Motor neuron (in vitro differentiated cells): ENCODE results near the gene IL20RA. TPM values are rescaled to one million over a fixed set of nuclear protein-coding genes. Genes with fewer than 3 reads are reported as not detected.
"Not testable (repeated sequence)": the region's sequence is repeated elsewhere in the genome, so short reads cannot be mapped to it uniquely, and the experiment has no call there.

Experiments
- ATAC-seq, 8 experiments: fragments of 200-7000 bp; cut with Tn5 transposase; replicated peaks in 6 of 8; 2 replicates each; pipeline ENCODE4 v1.8.0; 2021; ENCODE audit warnings: mild to moderate bottlenecking in 8 of 8, moderate library complexity in 8 of 8
- H3K27ac ChIP-seq, 2 donors: fragments of 250-450 bp; sonication (Bioruptor Pico); 2 replicates each; pipeline ENCODE4 v1.9.0; 2021; ENCODE audit warnings: antibody characterized with exemption in 2 of 2, mild to moderate bottlenecking in 2 of 2, moderate library complexity in 1 of 2
- H3K4me1 ChIP-seq, 2 donors: fragments of 250-450 bp; sonication (Bioruptor Pico); replicated peaks in 1 of 2; 2 replicates each; pipeline ENCODE4 v1.6.1; 2021; ENCODE audit warnings: antibody characterized with exemption in 2 of 2, mild to moderate bottlenecking in 2 of 2, moderate library complexity in 1 of 2
- H3K4me3 ChIP-seq, 5 donors: fragments of 250-450 bp; sonication (Bioruptor Pico); 2 replicates each; pipeline ENCODE4 v1.9.0; 2021; ENCODE audit warnings: antibody characterized with exemption in 5 of 5, mild to moderate bottlenecking in 5 of 5, moderate library complexity in 4 of 5
- WGBS, 10 experiments: fragments of 450-650 bp; shearing (Covaris generic); methylation state at CpG; one replicate each; pipeline ENCODE4 v1.0.0; 2022; 5-methylcytosine and 5-hydroxymethylcytosine counted together
- in situ Hi-C, 9 experiments: fragments of 400-800 bp; cut with MboI; loops; one replicate each; pipeline ENCODE4 v1.15.0; 2021; ENCODE audit warnings: low sequenced_read_pairs in 9 of 9, low pct_unique_long_range_greater_than_20kb in 2 of 9; ENCODE audit not compliant: unreplicated experiment in 9 of 9
- total RNA-seq, 8 experiments: library from RNA; unstranded; fragments of 300-600 nt; gene quantifications; 2 replicates each; pipeline versions ENCODE4 v1.2.3 to v1.2.4, GENCODE V29; 2022

IL20RA gene
- total RNA-seq, 8 experiments from 2014 or later = 0.09 to 3.5 (median 0.17) TPM; not detected in 3

GRCh38 chr6:137076277-137077068 lies 31.7 kb upstream of the IL20RA start:
- ATAC-seq = peak; percentile 64 to 100 (median 88)
- Histone ChIP-seq H3K27ac (no peak overlapping the region), H3K4me3 (no peak overlapping the region), H3K4me1 (no peaks in the 10 kb centered on the region)
- in situ Hi-C loops = loop anchor here in 3 of 9 experiments (25.0 kb wide), 2 partner anchors 186 to 561 kb away; no protein-coding TSS in a partner anchor
- WGBS, 10 experiments = 20 to 100% (median 69%) methylated on average over 1 to 4 of the region's 4 CpGs; no CpG with 5 or more reads in 4 of the 10 experiments

- H3K27ac ChIP-seq, H3K4me1 ChIP-seq, H3K4me3 ChIP-seq, ATAC-seq: not testable (repeated sequence)
- in situ Hi-C loops = loop anchor here in 3 of 9 experiments (25.0 kb wide), 2 partner anchors 187 to 562 kb away; no protein-coding TSS in a partner anchor
- WGBS, 10 experiments = 0 to 92% methylated on average over 1 to 2 of the region's 3 CpGs; no CpG with 5 or more reads in 8 of the 10 experiments
Observed at GRCh38 chr6:137075790-137076189, 31.0 kb upstream of the IL20RA start.

GRCh38 chr6:137070303-137070702 lies 25.5 kb upstream of the IL20RA start:
- no peak for ATAC-seq
- WGBS, 10 experiments = 17 to 80% (median 62%) methylated on average over 1 to 2 of the region's 5 CpGs; no CpG with 5 or more reads in 6 of the 10 experiments
- Histone ChIP-seq H3K27ac (no peak overlapping the region), H3K4me3 (no peak overlapping the region), H3K4me1 (no peaks in the 10 kb centered on the region)
- in situ Hi-C loops = no loop called here

- Histone ChIP-seq H3K4me3 (no peak overlapping the region), H3K27ac (no peak overlapping the region), H3K4me1 (no peaks in the 10 kb centered on the region)
- ATAC-seq = peak in 3 of 8 experiments; percentile 36 to 84 (median 55)
- in situ Hi-C loops = no loop called here
- 0 to 88% (median 40%) methylated on average over 1 to 2 of the region's 2 CpGs; no CpG with 5 or more reads in 1 of the 10 experiments for WGBS, 10 experiments
Observed at GRCh38 chr6:137067399-137067798, 22.6 kb upstream of the IL20RA start.

- in situ Hi-C loops = no loop called here
- WGBS, 10 experiments = 35 to 100% (median 94%) methylated on average over 1 to 3 of the region's 3 CpGs; no CpG with 5 or more reads in 1 of the 10 experiments
- H3K27ac ChIP-seq = no peak overlapping the region
- peaks cover 0 to 6% of the 10 kb centered on the region in 2 donors for H3K4me1 ChIP-seq
- ATAC-seq = no peak
- H3K4me3 ChIP-seq = no peak overlapping the region
Observed at GRCh38 chr6:137058037-137058436, 13.3 kb upstream of the IL20RA start.

- no peak overlapping the region for H3K27ac ChIP-seq
- ATAC-seq = no peak
- H3K4me1 ChIP-seq = peaks cover 0 to 6% of the 10 kb centered on the region in 2 donors
- WGBS, 10 experiments = 56 to 100% (median 85%) methylated on average over 1 to 3 of the region's 3 CpGs; no CpG with 5 or more reads in 2 of the 10 experiments
- in situ Hi-C loops = no loop called here
- H3K4me3 ChIP-seq = no peak overlapping the region
Observed at GRCh38 chr6:137056121-137056880, 11.5 kb upstream of the IL20RA start.

- WGBS, 10 experiments = 20 to 100% (median 55%) methylated on average over 1 to 3 of the region's 3 CpGs; no CpG with 5 or more reads in 4 of the 10 experiments
- in situ Hi-C loops = no loop called here
- no peak overlapping the region for H3K4me3 ChIP-seq
- ATAC-seq = no peak
- H3K27ac ChIP-seq = no peak overlapping the region
- no peaks in the 10 kb centered on the region for H3K4me1 ChIP-seq
Observed at GRCh38 chr6:137051790-137052472, 7.2 kb upstream of the IL20RA start.

- no peak overlapping the region for H3K4me3 ChIP-seq
- no peaks in the 10 kb centered on the region for H3K4me1 ChIP-seq
- in situ Hi-C loops = no loop called here
- 17 to 70% (median 56%) methylated on average over 2 of the region's 2 CpGs; no CpG with 5 or more reads in 3 of the 10 experiments for WGBS, 10 experiments
- no peak for ATAC-seq
- H3K27ac ChIP-seq = no peak overlapping the region
Observed at GRCh38 chr6:137049095-137049494, 4.3 kb upstream of the IL20RA start.

- ATAC-seq = no peak
- in situ Hi-C loops = no loop called here
- WGBS, 10 experiments = 47 to 81% (median 76%) methylated on average over 2 to 5 of the region's 5 CpGs; no CpG with 5 or more reads in 2 of the 10 experiments
- H3K4me3 ChIP-seq = no peak overlapping the region
- H3K27ac ChIP-seq = no peak overlapping the region
- H3K4me1 ChIP-seq = peaks cover 0 to 3% of the 10 kb centered on the region in 2 donors
Observed at GRCh38 chr6:137046871-137047412, 2.2 kb upstream of the IL20RA start.

- Histone ChIP-seq H3K27ac (no peak overlapping the region), H3K4me3 (no peak overlapping the region), H3K4me1 (peaks cover 0 to 3% of the 10 kb centered on the region in 2 donors)
- 94 to 100% (median 100%) methylated on average over 1 to 6 of the region's 7 CpGs for WGBS, 10 experiments
- no peak for ATAC-seq
- in situ Hi-C loops = no loop called here
Observed at GRCh38 chr6:137045222-137045789, 541 bp upstream of the IL20RA start.

- Histone ChIP-seq H3K4me1 (peaks cover 0 to 3% of the 10 kb centered on the region in 2 donors), H3K4me3 (peak overlapping the region; percentile 19 to 43 (median 33)), H3K27ac (no peak overlapping the region)
- in situ Hi-C loops = no loop called here
- WGBS, 10 experiments = 4 to 40% (median 14%) methylated on average over 1 to 16 of the region's 42 CpGs
- ATAC-seq = peak; percentile 44 to 84 (median 48)
Observed at GRCh38 chr6:137043710-137044365, 927 bp downstream of the IL20RA start.

- Histone ChIP-seq H3K4me3 (no peak overlapping the region), H3K4me1 (peaks cover 0 to 3% of the 10 kb centered on the region in 2 donors), H3K27ac (no peak overlapping the region)
- in situ Hi-C loops = no loop called here
- no peak for ATAC-seq
Observed at GRCh38 chr6:137040393-137040792, 4.4 kb downstream of the IL20RA start.
